ENCODE measurements around the gene GPR161.
"Not testable (repeated sequence)": the region's sequence is repeated elsewhere in the genome, so short reads cannot be mapped to it uniquely, and the experiment has no call there.

GPR161 gene

DNA sequence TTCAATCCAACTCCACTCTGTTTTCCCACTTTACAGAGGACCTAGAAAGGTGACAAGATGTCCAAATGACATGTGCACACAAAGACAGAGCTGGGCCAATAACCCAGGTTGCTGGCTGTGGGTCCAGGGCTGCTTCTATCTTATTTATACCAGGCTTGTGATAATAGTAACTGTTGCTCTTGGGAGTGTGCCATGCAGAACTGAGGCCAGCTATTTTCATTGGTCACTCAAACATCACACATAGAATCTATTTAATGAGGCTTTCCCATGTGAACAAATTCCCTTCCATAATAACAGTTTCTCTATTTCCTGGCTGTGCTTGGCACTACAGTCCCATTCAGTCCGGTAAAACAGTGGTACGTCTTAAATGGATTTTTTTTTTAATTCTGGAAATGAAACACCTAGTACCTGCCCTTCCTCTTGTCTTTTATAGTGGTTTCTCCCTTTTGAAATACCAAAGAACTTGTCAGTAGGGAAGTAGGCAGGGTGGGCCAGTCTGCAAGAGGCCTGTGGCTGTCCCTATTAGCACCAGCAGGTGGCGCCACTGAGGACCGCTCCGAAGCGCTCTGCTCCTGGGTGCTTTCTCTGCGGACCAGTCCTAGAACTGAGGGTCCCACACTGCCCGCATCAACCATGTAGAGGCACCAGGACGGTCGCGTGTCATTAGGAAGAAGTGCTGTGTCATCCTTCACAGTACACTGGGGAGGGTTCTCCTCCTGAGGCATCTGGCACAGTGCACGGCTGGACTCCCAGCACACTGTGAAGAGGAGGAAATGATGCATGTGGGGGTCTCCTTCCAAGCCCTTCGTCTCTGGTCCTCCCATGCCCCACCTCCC lies 52.1 kb downstream of the GPR161 start:
- peak; percentile 59 to 77 for DNase-seq

DNA sequence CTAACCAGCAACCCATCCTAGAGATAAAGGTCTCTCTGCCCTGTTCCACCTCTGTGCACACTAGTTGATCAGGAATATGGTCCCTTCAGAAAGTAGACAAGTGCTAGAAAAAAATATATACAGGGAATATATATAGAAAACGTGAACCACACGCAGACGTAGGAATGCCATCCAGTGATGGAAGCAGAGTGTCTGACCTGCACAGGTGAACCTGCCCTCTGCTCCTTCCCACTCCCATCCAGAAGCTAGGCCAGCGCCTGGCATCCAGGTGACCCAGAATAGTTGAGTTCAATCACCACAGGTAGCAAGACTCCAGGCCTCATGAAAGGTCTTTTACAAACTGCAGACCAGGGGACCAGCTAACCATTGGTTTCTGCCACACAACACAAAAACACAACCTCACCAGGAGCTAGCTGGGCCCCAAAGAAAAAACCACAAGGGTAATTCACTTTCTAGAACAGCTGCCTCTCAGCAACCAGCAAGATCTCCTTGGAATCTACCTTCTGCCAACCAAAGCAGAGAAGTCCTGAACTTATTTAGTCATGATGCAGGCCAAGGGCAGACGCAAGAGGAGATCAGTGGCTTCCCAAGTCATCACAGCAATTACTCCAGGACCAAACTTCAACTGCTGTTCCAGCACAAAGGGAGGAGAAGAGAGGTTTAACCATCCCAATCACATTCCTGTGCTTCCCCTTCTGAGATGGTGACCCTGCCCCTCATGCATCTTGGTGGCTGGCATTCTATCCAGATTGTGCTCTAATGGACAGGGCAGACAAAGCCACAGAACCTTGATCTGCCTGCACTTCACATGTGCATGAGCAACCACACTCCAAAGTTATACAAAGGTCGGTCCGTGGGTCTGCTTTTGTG lies 53.0 kb downstream of the GPR161 start:
- DNase-seq: no peak

DNA sequence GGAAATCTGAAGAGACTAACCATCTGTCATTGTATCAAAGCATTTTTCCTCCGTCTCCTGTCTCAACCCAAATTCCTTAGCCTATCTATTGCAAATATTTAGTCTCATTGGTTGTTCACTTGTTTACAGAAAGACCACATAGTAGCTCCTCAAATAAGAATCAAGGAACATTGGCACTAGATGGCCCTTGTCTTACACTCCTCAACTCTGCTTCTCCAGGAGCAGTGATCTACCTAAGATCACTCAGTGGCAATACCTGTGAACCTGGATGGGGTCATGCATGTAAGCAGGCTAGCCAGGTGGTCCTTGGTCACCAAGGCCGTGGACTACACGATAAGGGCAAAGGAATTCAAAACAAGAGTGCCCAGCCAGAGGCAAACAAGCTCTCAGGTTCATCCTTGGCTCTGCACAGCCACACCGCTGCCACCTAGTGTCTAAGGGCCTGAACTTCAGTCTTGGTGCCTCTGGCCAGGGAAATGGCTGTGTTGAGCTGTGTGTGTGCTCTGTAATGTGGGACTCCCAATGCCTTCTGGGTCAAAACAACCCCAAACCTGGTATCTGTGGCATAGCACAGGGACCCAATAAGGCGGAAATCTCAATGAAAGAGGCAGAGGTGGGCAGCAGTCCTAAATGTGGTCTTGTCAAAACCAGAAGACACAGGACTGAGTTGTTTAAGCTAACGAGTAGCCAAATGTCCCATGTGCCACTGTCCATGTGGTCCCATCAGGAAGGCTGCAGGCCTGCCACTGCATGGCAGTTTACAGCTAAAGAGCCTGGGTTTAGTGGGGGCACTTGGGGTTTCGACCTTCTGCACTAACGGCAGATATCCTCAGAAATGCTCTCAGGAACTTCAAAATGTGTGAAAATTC lies 54.5 kb downstream of the GPR161 start:
- DNase-seq: peak; percentile 83 to 86

DNA sequence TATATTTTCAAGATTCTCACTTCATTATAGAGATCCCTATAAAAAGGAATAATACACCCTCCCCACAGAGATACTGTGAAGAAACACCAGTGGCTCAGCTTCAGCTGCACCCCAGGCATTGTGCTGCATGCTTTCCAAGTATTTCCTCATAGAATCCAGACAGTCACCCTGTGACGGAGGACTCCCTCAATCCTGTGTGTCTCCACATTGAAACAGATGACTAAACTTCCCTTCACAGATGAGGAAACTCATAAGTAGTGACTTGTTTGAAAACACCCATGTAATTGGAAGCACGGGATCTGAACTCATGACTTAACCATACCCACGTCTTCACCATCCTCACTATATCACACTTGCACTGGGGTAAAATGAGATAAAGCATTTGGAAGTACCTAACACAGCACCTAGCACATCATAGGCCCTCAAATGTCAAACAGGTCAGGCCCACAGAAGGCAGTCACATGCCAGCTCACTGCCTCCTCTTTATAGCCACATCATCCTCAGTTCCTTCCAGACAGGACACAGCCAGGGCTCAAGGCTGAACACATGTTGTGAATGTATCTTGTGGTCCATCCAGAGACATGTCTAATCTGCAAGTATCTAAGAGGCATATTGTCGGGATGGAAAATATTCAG lies 55.2 kb downstream of the GPR161 start:
- no peak for DNase-seq

DNA sequence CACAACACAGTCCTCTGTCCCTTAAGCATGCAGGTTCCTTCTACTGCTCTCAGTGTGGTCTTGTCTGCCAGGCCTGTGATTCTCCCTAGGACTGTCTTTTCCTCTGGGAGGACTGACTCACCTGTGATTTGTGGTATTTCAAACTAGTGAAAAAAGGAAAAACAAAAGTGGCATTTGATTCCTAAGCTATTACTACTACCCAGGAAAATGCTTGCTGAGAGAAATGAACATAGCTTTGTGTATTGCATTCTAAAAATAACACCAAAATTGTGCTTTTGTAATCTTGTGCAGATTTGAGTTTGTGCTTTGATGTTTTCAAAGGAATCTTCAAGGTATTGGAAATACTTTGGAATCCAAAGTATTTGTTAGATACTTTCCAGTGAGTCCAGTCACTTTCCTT lies 57.0 kb downstream of the GPR161 start:
- DNase-seq: no peak

DNA sequence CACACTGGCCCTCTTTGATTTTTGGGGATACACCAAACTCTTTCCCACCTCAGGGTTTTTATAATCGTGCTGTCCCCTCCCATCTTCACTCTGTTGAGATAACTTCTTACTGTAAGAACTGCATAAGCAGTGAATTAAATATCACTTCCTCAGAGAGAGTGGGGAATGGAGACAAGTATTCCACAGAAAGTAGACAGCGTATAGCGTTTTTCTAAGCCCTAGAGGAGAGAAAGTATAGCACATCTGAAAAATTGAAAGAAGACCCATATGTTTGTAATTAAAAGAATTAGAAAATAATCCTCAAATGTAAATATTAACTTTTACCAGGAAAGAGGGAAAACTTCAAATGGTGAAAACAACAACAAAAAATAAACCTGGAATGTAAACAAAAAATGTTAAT lies 67.3 kb downstream of the GPR161 start:
- DNase-seq: no peak

DNA sequence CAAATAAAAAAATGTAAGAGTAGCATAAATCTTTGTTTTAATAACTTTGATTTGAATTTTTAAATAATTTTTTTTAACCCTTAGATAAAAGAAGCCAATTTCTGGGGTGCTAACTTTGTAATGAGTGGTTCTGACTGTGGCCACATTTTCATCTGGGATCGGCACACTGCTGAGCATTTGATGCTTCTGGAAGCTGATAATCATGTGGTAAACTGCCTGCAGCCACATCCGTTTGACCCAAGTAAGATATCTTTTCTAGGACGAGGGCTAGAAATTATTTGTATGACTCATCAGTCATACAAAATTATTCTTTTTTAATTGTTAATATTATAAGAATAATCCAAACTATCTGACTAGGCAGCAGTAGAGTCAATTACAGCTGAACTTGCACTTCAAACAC lies 71.2 kb downstream of the GPR161 start:
- DNase-seq: no peak

DNA sequence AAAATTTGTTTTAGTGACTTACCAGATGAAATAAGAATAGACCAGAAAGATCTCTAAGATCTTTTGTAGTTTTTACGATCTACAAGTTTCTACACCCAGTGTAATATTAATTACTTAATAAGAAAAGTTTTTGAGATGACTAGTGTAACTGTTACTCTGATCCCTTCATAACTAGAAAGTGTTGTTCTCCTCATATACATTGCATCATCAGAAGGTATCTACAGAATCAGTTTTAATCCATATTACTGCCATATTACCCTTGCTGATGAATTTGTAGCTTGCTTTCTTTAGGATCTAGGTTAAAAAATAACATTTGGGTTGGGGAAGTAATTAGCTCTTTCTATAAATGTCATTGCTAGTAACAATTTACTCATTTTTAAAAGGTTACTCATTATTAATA lies 72.5 kb downstream of the GPR161 start:
- DNase-seq: no peak

DNA sequence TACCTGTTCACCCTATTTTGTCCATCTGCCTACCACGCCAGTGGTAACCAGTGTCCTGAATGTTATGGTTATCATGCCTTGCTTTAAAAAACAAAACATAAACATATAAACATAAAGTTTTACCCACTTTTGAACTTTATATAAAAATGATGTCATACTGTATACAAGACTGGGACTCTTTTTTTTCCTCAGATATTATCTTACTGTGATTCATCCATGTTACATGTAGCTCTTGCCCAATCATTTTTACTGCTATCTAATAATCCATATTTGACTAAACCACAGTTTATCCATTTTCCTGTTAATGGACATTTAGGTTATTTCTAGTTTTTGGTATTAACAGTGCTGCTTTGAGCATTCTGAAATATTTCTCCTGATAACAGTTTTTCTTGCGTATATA lies 78.8 kb downstream of the GPR161 start:
- DNase-seq: no peak

DNA sequence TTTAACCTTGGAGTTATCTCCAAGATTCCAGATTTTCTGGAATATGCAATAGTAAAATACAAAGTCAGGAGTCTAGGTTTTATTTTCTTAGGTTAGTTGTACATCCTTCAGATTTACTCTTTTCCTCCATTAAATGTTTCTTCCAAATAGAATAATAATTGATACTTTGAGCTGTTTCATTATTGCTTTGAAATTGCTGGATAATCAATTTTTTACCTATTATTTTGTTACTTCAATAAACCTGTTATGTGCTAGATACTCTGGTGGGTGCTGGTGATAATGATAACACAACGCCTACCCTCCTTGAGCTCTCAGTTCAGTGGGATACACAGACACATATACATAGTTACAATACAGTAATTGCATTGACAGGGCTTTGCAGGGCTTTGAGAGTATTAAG lies 79.4 kb downstream of the GPR161 start:
- no peak for DNase-seq

DNA sequence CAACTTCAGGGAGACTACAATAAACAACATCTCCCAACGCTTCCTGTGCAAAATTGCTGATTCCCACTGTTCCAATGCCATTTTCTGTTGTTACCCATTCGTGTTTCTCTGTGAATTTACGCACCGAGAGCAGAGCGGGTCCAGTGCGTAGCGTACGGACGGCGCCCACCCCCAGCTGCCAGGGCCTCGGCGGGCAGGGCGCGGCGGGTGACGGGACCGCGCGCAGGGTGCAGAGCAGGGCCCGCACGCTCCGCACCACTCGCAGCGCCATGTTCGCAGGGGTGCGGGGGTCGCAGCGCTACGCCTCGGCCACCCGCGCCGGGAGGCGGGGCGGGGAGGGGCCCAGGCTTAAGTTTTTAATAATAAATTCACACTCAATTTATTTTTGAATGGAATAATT lies 80.6 kb downstream of the GPR161 start:
- DNase-seq: not testable (repeated sequence)

DNA sequence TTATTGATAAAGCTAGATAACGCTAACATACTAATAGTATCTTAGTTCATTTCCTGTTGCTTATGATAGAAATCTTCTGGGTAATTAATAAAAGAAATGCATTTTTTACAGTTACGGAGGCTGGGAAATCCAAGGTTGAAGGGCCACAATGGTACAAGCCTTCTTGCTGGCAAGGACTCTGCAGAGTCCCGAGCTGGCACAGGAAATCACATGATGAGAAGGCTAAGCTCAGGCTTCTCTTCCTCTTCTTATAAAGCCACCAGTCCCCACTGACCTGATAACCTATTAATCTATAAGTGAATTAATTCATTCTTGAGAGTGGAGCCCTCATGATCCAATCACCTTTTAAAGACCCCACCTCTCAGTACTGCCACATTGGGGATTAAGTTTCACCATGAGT lies 82.6 kb downstream of the GPR161 start:
- peak; percentile 20 to 54 for DNase-seq

DNA sequence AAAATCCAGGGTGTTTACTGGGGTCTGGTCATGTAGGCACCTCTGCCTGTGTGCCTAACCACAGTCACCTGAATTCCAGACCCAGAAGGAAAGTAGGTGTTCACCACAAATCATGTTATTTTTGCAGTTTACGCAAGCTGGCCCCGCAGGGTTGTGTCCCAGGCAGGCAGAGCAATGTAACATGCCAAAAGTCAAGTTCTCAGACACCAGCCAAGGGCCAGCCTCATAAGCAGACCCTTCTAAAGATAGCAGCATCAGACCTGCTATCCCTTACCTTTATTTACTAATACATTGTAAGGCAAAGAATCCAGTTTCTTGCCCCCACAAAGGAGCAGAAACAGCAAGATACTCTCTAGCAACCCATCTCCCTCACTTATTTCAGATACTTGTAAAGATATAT lies 83.0 kb downstream of the GPR161 start:
- no peak for DNase-seq

DNA sequence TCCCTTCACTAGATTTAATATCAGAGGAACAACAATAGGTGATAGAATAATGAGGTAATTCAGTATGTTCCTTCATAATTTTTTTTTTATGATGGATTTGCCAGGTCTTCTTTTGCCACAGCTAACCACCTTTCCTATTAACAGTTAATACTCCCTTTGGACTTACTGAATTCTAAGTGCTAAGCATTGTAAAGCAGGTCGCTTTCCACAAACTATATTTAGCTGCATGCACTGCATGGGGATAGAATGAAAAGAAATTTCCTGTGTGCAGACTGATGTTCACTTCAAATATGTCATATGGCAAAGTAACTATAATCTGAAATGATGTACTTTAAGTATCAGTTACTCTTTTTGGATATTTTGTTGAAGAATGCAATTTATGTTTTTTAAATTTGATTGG lies 85.8 kb downstream of the GPR161 start:
- DNase-seq: no peak

DNA sequence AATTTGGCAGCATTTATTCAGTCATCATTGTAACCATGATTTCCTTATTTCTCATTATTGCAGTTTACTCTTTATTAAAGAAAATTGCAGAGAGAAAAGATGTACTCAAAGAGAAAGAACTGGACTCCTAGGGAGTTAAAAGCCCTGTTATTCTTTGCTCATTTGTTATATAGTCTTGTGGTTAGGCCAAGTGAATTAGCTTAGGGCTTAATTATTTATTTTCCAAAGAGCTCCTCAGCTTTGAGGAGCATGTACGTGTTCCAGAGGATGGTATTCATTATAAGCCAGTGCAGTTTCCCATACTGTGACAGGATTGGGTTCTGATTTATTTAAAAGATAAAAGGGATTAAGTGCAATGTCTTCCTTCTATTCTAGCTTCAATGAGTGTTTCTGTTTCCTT lies 86.4 kb downstream of the GPR161 start:
- DNase-seq: no peak

DNA sequence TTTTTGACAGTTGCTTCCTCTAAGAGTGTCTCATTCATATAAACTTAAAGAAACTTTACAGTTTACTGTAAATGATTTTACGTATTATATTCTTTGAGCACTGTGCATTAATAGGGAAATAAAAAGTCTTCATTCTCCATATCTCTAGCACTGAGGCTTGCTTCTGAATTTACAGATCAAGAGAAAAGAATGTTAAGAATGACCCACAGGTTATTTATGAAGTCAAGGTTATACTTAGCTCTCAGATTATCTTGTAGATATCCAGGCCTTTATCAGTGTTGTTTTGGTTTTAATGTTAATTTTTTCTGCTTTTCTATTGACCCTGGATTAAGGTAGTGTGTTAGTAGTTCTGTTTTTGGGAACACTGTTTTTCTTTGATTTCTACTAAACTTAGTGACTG lies 91.4 kb downstream of the GPR161 start:
- no peak for DNase-seq

DNA sequence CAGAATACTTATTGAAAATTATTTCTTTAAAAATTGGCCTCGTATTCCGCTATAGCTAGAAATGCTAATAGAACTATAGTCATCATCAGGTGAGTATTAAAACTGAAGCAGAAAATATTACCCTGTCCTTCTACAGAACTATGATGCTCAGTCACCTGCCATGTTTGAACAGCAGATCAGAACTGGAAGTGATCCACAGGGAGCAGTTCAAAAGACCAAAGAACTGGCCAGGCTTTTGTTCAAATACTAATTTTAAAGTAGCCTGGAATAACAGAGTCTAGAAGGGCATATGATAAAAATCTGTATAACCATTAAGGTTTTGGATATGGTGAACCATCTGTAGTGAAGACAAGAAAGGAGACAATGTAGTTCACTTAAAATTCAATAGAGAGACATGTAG lies 94.4 kb downstream of the GPR161 start:
- no peak for DNase-seq

DNA sequence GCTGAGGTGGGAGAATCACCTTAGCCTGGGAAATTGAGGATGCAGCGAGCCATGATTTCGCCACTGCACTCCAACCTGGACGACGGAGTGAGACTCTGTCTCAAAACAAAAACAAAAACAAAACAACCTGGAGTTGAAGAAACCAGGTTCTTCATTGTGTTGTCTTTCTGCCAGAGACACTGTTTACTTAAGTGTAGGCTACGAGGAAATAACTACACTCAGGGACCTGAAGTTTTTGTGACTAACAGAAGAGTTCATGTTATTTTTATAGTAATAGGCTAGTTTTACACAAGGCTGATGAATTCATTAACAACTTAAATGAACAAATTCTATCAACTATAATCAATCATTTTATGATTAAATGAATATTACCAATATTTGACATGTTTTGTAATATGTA lies 101.4 kb downstream of the GPR161 start:
- DNase-seq: no peak

DNA sequence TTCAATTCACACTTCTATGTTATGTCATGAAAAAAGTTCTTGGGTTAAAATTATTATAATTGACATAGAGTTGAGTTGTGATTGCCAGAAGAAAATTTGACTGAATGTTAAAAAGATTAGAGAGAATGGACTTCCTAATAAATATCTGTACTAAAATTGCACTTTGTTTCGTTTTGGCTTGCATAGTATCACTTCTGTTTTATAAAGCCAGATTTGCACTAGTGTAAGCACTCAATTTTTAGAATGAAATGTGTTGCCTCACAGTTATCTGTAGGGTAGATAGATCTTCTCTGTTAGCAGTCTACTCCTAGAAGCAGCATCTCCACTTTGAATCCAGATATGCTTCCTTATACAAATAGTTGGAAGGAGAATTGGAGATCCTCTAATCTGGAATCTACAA lies 104.7 kb downstream of the GPR161 start:
- no peak for DNase-seq

DNA sequence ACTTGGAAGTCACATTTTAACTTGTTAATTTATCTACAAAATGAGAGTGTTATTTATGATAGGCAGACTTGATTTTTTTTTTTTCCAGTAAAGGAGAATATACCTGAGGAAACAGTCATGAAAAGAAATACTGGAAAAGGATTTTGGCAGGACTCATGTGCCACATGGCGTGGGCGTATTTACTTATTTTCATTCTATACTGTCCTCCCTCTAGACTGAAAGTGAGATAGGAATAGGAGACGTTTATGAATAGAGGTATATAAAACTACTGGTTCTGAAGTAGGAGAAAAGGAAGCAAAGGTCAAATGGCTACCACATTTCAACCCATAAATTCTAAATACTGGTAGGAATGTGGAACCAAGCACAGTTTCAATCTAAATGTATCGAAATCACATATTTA lies 105.1 kb downstream of the GPR161 start:
- DNase-seq: no peak

DNA sequence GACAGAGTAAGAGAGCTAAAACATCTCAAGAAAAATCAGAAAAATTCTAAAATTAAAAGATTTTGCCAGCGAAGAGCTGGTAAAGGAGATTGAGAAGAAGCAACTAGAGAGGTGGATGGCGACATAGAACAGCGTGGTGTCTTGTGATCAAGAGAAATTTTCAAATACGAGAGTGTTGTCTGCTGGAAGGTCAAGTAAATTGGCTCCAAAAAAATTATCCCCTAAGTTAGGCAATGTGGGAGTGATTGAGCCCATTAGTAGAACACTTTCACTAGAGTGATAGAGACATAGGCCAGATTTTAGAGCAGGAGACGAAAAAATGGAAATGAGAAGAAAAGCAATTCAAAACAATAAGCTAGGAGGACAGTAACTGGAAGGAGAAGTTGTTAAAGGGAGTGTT lies 105.5 kb downstream of the GPR161 start:
- no peak for DNase-seq

Measured in Kasumi-1 (cell line).